Glutamatergic neuron (in vitro differentiated cells): ENCODE data around the gene ZNF670. TPM values are rescaled to one million over a fixed set of nuclear protein-coding genes. Genes with fewer than 3 reads are reported as not detected.
"Not testable (repeated sequence)": the region's sequence is repeated elsewhere in the genome, so short reads cannot be mapped to it uniquely, and the experiment has no call there.

Experiments
- DNase-seq: peaks from one replicate; pipeline ENCODE4 v3.0.0; 2022
- H3K27ac Mint-ChIP-seq: one replicate; pipeline ENCODE4 v1.8.0; 2020; ENCODE audit warnings: mild to moderate bottlenecking, mixed read lengths, inconsistent platforms; ENCODE audit not compliant: unreplicated experiment
- H3K27me3 Mint-ChIP-seq: one replicate; pipeline ENCODE4 v1.8.0; 2020; ENCODE audit warnings: mild to moderate bottlenecking, moderate library complexity, mixed read lengths, inconsistent platforms; ENCODE audit not compliant: unreplicated experiment
- H3K36me3 Mint-ChIP-seq: one replicate; pipeline ENCODE4 v1.8.0; 2020; ENCODE audit warnings: mild to moderate bottlenecking, mixed read lengths, inconsistent platforms; ENCODE audit not compliant: unreplicated experiment
- H3K4me1 Mint-ChIP-seq: one replicate; pipeline ENCODE4 v1.8.0; 2020; ENCODE audit warnings: mild to moderate bottlenecking, low read depth, mixed read lengths, inconsistent platforms; ENCODE audit not compliant: unreplicated experiment
- H3K4me3 Mint-ChIP-seq: one replicate; pipeline ENCODE4 v1.8.0; 2020; ENCODE audit warnings: mild to moderate bottlenecking, mixed read lengths, inconsistent platforms; ENCODE audit not compliant: unreplicated experiment
- H3K9me3 Mint-ChIP-seq: one replicate; pipeline ENCODE4 v1.8.0; 2020; ENCODE audit warnings: mild to moderate bottlenecking, moderate library complexity, mixed read lengths, inconsistent platforms; ENCODE audit not compliant: unreplicated experiment
- total RNA-seq: library from RNA; stranded (reverse); fragmentation: NEBNext Ultra II Directional; extraction: Animal tissue kit (Norgen Biotek cat#: 25700); gene quantifications from one replicate; pipeline ENCODE4 v1.2.1, GENCODE V29; 2021; ENCODE audit not compliant: unreplicated experiment
- TF ChIP-seq, protein P1 (sequence below): fragments of 200-600 bp; sonication (generic); IDR thresholded peaks from one replicate; pipeline ENCODE4 v1.5.0; 2021; ENCODE audit not compliant: partially characterized antibody, unreplicated experiment

ZNF670 gene
- total RNA-seq, 1 donor from 2014 or later, result 10.7 TPM

DNA sequence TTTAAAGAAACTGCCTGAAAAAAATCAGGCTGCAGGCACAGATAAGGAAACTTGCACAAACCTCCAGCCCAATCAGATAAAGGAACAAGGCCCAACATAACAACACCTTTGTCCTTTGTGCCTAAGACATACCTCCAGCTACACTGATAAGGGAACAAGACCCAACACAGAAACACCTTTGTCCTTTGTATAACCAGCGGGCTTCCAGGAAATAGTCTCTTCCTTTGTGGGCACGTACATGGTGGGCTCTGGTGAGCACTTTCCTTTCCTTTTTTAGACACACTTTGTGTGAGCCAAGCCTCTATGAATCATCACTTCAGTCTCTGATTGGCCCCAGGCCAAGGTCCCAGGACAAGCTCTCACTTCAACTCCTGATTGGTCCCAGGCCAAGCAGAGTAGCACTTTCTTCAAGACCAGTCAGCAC is 23.6 kb downstream of the ZNF670 start:
- Mint-ChIP-seq H3K9me3 (peaks cover 34% of the 10 kb centered on the region), H3K4me1 (no peaks in the 10 kb centered on the region), H3K27ac (no peak overlapping the region), H3K27me3 (peaks cover 3% of the 10 kb centered on the region), H3K36me3 (peaks cover 63% of the 10 kb centered on the region), H3K4me3 (no peak overlapping the region)
- DNase-seq, result no peak
- TF ChIP-seq, protein P1, sequence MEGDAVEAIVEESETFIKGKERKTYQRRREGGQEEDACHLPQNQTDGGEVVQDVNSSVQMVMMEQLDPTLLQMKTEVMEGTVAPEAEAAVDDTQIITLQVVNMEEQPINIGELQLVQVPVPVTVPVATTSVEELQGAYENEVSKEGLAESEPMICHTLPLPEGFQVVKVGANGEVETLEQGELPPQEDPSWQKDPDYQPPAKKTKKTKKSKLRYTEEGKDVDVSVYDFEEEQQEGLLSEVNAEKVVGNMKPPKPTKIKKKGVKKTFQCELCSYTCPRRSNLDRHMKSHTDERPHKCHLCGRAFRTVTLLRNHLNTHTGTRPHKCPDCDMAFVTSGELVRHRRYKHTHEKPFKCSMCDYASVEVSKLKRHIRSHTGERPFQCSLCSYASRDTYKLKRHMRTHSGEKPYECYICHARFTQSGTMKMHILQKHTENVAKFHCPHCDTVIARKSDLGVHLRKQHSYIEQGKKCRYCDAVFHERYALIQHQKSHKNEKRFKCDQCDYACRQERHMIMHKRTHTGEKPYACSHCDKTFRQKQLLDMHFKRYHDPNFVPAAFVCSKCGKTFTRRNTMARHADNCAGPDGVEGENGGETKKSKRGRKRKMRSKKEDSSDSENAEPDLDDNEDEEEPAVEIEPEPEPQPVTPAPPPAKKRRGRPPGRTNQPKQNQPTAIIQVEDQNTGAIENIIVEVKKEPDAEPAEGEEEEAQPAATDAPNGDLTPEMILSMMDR, result no peak

- Mint-ChIP-seq H3K36me3 (peaks cover 76% of the 10 kb centered on the region), H3K9me3 (peaks cover 46% of the 10 kb centered on the region)
- TF ChIP-seq, protein P1, result no peak
Measured at GRCh38 chr1:247047702-247048101, 30.9 kb downstream of the ZNF670 start.

DNA sequence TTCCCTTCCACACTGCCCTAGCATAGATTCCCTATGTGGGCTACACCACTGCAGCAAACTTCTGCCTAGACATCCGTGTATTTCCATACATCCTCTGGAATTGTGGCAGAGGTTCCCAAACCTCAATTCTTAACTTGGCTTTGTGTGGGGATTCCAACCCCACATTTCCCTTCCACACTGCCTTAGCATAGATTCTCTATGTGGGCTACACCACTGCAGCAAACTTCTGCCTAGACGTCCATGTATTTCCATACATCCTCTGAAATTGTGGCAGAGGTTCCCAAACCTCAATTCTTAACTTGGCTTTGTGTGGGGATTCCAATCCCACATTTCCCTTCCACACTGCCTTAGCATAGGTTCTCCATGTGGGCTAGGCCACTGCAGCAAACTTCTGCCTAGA is 31.4 kb downstream of the ZNF670 start:
- DNase-seq, result no peak
- H3K9me3 Mint-ChIP-seq, result peaks cover 43% of the 10 kb centered on the region
- H3K27ac Mint-ChIP-seq, result no peak overlapping the region
- H3K4me1 Mint-ChIP-seq, result no peaks in the 10 kb centered on the region
- TF ChIP-seq, protein P1, result no peak
- peaks cover 76% of the 10 kb centered on the region for H3K36me3 Mint-ChIP-seq
- peaks cover 6% of the 10 kb centered on the region for H3K27me3 Mint-ChIP-seq
- no peak overlapping the region for H3K4me3 Mint-ChIP-seq

More at GRCh38 chr1:247047702-247048101, 30.9 kb downstream of the ZNF670 start:
- DNase-seq, result no peak
- H3K27ac Mint-ChIP-seq, result no peak overlapping the region
- H3K27me3 Mint-ChIP-seq, result peaks cover 6% of the 10 kb centered on the region
- H3K4me3 Mint-ChIP-seq, result no peak overlapping the region
- no peaks in the 10 kb centered on the region for H3K4me1 Mint-ChIP-seq

DNA sequence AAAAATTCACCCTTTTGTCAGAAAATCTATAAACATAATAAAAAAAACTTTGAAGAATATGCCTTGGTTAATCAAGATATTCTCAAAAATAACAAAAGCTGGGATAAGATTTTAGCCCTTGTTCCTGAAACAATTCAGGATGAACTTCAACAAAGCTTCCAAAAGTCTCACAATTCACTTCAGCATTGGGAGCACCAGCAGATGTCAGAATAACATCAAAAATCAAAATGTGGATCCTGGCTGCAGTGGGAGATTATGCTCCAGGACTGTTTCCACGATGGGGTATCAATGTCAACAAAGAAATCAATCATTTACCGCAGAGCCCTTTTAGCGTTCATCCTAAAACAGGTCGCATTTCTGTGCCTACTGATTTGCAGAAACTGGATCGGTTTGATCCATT is 35.2 kb downstream of the ZNF670 start:
- Mint-ChIP-seq H3K27ac (no peak overlapping the region), H3K4me1 (no peaks in the 10 kb centered on the region), H3K9me3 (peaks cover 26% of the 10 kb centered on the region), H3K36me3 (peaks cover 61% of the 10 kb centered on the region), H3K4me3 (no peak overlapping the region), H3K27me3 (peaks cover 3% of the 10 kb centered on the region)
- TF ChIP-seq, protein P1, result no peak
- DNase-seq, result no peak

GRCh38 chr1:247037511-247038320 is 40.9 kb downstream of the ZNF670 start:
- DNase-seq, result no peak
- Mint-ChIP-seq H3K36me3 (peaks cover 67% of the 10 kb centered on the region), H3K27me3 (no peaks in the 10 kb centered on the region), H3K27ac (no peak overlapping the region), H3K4me1 (no peaks in the 10 kb centered on the region), H3K4me3 (no peak overlapping the region), H3K9me3 (peaks cover 29% of the 10 kb centered on the region)
- TF ChIP-seq, protein P1, result no peak

DNA sequence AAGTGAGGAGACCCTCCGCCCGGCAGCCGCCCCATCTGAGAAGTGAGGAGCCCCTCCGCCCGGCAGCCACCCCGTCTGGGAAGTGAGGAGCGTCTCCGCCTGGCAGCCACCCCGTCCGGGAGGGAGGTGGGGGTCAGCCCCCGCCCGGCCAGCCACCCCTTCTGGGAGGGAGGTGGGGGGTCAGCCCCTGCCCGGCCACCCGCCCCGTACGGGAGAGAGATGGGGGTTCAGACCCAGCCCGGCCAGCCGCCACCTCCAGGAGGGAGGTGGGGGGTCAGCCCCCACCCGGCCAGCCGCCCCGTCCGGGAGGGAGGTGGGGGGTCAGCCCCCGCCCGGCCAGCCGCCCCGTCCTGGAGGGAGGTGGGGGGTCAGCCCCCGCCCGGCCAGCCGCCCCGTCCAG is 46.3 kb downstream of the ZNF670 start:
- Mint-ChIP-seq H3K36me3 (peaks cover 54% of the 10 kb centered on the region), H3K9me3 (peaks cover 28% of the 10 kb centered on the region)
- not testable (repeated sequence) for H3K27me3 Mint-ChIP-seq, H3K4me3 Mint-ChIP-seq, H3K27ac Mint-ChIP-seq, H3K4me1 Mint-ChIP-seq
- DNase-seq, result peak; percentile 16
